NCI-H1417 treated with DMSO at 0.1 percent for 48 hours (cell line): ENCODE results near the gene ZNF445.
"Not testable (repeated sequence)": the region's sequence is repeated elsewhere in the genome, so short reads cannot be mapped to it uniquely, and the experiment has no call there.

ENCODE experiments used
- DNase-seq: peaks from one replicate; lab custom pipeline; 2025; lab: John Stamatoyannopoulos, UW

ZNF445 gene

DNA sequence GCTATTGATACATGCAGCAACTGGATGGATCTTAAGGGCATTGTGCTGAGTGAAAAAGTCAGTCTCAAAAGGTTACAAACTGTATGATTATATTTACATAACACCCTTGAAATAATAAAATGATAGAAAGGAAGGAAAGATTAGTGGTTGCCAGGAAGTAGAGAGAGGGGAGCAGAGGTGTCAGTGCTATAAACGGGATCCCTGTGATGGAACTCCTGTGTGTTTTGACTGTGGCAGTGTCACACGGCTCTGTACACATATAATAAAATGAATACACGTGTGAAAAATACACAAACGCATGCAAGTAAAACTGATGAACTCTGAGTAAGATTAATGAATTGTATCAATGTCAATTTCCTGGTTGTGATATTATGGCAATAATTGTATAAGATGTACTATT lies 78.6 kb downstream of the ZNF445 start:
- no peak for DNase-seq

- not testable (repeated sequence) for DNase-seq
Observed at GRCh38 chr3:44398271-44398670, 79.2 kb downstream of the ZNF445 start.

- DNase-seq, result no peak
Observed at GRCh38 chr3:44396200-44397171, 81.0 kb downstream of the ZNF445 start.

- no peak for DNase-seq
Observed at GRCh38 chr3:44395714-44396113, 81.8 kb downstream of the ZNF445 start.

GRCh38 chr3:44392489-44392888 lies 85.0 kb downstream of the ZNF445 start:
- no peak for DNase-seq

- no peak for DNase-seq
Observed at GRCh38 chr3:44387404-44387803, 90.1 kb downstream of the ZNF445 start.
